ENCODE data around the gene RAB31.

RAB31 gene

DNA sequence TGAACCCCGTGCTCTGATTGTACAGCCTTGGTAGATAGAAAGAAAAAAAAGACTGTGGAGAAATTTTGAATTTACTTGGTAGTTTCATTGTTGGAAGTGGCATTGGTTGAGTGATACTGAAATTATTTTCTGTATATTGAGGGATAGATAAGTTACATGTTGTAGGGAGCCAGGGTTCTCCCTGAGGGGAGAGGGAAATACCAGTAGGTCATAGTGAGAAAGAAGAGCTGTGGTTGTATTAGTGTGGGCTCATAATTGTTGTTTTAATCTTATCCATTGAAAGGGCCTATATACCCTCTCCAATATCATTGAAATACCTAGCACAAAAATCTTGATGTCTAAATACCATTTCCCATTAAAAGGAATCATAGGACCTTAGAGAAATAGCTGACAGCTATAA lies 16.9 kb upstream of the RAB31 start:
- H3K36me3 ChIP-seq (ENCODE audit: control insufficient read depth in 2 of 2, insufficient read depth in 2 of 2, low read length in 2 of 2), result no peaks in the 10 kb centered on the region

GRCh38 chr18:9694174-9694573 lies 13.9 kb upstream of the RAB31 start:
- Histone ChIP-seq H3K9ac (ENCODE audit: low read depth in 1 of 2, low read length in 2 of 2) (no peak overlapping the region), H3K27me3 (ENCODE audit: control insufficient read depth in 2 of 2, insufficient read depth in 2 of 2, low read length in 2 of 2) (no peaks in the 10 kb centered on the region), H3K4me3 (ENCODE audit: low read length in 2 of 2) (no peak overlapping the region), H3K36me3 (ENCODE audit: control insufficient read depth in 2 of 2, insufficient read depth in 2 of 2, low read length in 2 of 2) (no peaks in the 10 kb centered on the region), H3K4me1 (ENCODE audit: control insufficient read depth in 2 of 2, insufficient read depth in 2 of 2, low read length in 2 of 2) (no peaks in the 10 kb centered on the region), H3K27ac (ENCODE audit: low read depth in 2 of 2, low read length in 2 of 2) (no peak overlapping the region), H3K9me3 (ENCODE audit: control insufficient read depth in 2 of 2, low read length in 2 of 2) (no peaks in the 10 kb centered on the region)

More for the DNA sequence above, 16.9 kb upstream of the RAB31 start:
- Histone ChIP-seq H3K4me3 (ENCODE audit: low read length in 2 of 2) (no peak overlapping the region), H3K9me3 (ENCODE audit: control insufficient read depth in 2 of 2, low read length in 2 of 2) (no peaks in the 10 kb centered on the region), H3K4me1 (ENCODE audit: control insufficient read depth in 2 of 2, insufficient read depth in 2 of 2, low read length in 2 of 2) (no peaks in the 10 kb centered on the region), H3K27me3 (ENCODE audit: control insufficient read depth in 2 of 2, insufficient read depth in 2 of 2, low read length in 2 of 2) (no peaks in the 10 kb centered on the region), H3K27ac (ENCODE audit: low read depth in 2 of 2, low read length in 2 of 2) (no peak overlapping the region), H3K9ac (ENCODE audit: low read depth in 1 of 2, low read length in 2 of 2) (no peak overlapping the region)

- Histone ChIP-seq H3K9ac (ENCODE audit: low read depth in 1 of 2, low read length in 2 of 2) (no peak overlapping the region), H3K27ac (ENCODE audit: low read depth in 2 of 2, low read length in 2 of 2) (no peak overlapping the region), H3K4me3 (ENCODE audit: low read length in 2 of 2) (no peak overlapping the region), H3K9me3 (ENCODE audit: control insufficient read depth in 2 of 2, low read length in 2 of 2) (no peaks in the 10 kb centered on the region), H3K27me3 (ENCODE audit: control insufficient read depth in 2 of 2, insufficient read depth in 2 of 2, low read length in 2 of 2) (no peaks in the 10 kb centered on the region), H3K36me3 (ENCODE audit: control insufficient read depth in 2 of 2, insufficient read depth in 2 of 2, low read length in 2 of 2) (no peaks in the 10 kb centered on the region), H3K4me1 (ENCODE audit: control insufficient read depth in 2 of 2, insufficient read depth in 2 of 2, low read length in 2 of 2) (no peaks in the 10 kb centered on the region)
Observed at GRCh38 chr18:9694952-9695495, 13.1 kb upstream of the RAB31 start.

DNA sequence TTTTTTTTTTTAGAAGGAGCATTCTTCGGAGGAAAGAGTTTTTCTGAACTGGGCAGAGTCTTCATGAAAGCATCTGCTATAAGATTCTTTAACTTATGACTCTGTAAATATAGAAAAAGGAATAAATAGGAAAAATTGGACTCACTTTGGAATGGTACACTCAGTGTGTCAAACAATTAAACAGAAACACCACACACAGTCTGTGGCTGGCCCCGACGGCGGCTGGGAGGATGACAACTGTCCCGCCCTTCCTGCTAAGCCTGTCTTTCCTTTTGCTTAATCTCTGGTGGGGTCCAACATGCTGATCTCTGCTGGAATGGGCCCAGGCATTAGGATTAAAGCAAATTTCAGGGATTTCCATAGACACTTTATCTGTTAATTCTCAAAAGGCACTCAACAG lies 12.5 kb upstream of the RAB31 start:
- H3K9me3 ChIP-seq (ENCODE audit: control insufficient read depth in 2 of 2, low read length in 2 of 2), result no peaks in the 10 kb centered on the region
- H3K36me3 ChIP-seq (ENCODE audit: control insufficient read depth in 2 of 2, insufficient read depth in 2 of 2, low read length in 2 of 2), result no peaks in the 10 kb centered on the region
- H3K27me3 ChIP-seq (ENCODE audit: control insufficient read depth in 2 of 2, insufficient read depth in 2 of 2, low read length in 2 of 2), result no peaks in the 10 kb centered on the region
- no peak overlapping the region for H3K4me3 ChIP-seq (ENCODE audit: low read length in 2 of 2)
- H3K27ac ChIP-seq (ENCODE audit: low read depth in 2 of 2, low read length in 2 of 2), result no peak overlapping the region
- no peaks in the 10 kb centered on the region for H3K4me1 ChIP-seq (ENCODE audit: control insufficient read depth in 2 of 2, insufficient read depth in 2 of 2, low read length in 2 of 2)
- H3K9ac ChIP-seq (ENCODE audit: low read depth in 1 of 2, low read length in 2 of 2), result no peak overlapping the region

DNA sequence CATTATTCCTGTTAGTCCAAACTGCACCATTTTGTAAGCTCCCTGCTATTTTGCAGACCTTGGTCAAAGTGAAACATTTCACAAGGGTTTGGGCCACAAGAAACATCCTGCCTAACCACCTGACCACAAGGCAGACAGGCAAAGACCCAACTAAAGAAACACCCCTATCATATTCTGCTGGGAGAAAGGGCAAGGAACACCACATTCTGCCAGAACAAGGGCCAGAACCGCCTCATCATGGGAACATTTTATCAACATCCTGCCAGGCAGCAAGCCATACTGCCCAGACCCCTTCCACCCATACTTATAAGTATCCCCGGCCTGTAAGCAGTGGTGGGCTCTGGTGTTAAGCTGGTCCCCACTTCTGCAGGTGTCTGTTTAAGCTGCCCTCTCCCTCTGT lies 12.0 kb upstream of the RAB31 start:
- Histone ChIP-seq H3K36me3 (ENCODE audit: control insufficient read depth in 2 of 2, insufficient read depth in 2 of 2, low read length in 2 of 2) (no peaks in the 10 kb centered on the region), H3K27ac (ENCODE audit: low read depth in 2 of 2, low read length in 2 of 2) (no peak overlapping the region), H3K9ac (ENCODE audit: low read depth in 1 of 2, low read length in 2 of 2) (no peak overlapping the region), H3K4me1 (ENCODE audit: control insufficient read depth in 2 of 2, insufficient read depth in 2 of 2, low read length in 2 of 2) (no peaks in the 10 kb centered on the region), H3K4me3 (ENCODE audit: low read length in 2 of 2) (no peak overlapping the region), H3K27me3 (ENCODE audit: control insufficient read depth in 2 of 2, insufficient read depth in 2 of 2, low read length in 2 of 2) (no peaks in the 10 kb centered on the region), H3K9me3 (ENCODE audit: control insufficient read depth in 2 of 2, low read length in 2 of 2) (no peaks in the 10 kb centered on the region)

DNA sequence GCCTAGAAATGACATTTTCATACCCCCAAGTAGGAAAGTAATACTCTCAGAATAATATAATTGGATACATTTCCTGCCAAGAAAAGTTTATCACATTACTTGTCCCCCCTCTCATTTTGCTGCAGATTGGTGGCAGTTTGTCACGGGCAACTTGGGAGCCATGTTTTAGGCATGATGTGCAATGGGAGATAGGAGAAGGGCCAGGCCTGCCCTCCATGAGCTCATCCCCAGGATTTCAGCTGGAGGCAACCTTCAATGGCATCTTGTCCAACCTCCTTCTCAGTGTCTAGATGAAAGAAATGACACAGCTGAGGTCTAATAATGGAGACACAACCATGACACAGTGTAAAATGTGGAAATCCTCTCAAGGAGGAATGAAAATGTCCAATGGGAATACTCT lies 11.4 kb upstream of the RAB31 start:
- H3K9ac ChIP-seq (ENCODE audit: low read depth in 1 of 2, low read length in 2 of 2), result no peak overlapping the region
- H3K9me3 ChIP-seq (ENCODE audit: control insufficient read depth in 2 of 2, low read length in 2 of 2), result no peaks in the 10 kb centered on the region
- H3K36me3 ChIP-seq (ENCODE audit: control insufficient read depth in 2 of 2, insufficient read depth in 2 of 2, low read length in 2 of 2), result no peaks in the 10 kb centered on the region
- H3K4me3 ChIP-seq (ENCODE audit: low read length in 2 of 2), result no peak overlapping the region
- H3K4me1 ChIP-seq (ENCODE audit: control insufficient read depth in 2 of 2, insufficient read depth in 2 of 2, low read length in 2 of 2), result no peaks in the 10 kb centered on the region
- no peaks in the 10 kb centered on the region for H3K27me3 ChIP-seq (ENCODE audit: control insufficient read depth in 2 of 2, insufficient read depth in 2 of 2, low read length in 2 of 2)
- no peak overlapping the region for H3K27ac ChIP-seq (ENCODE audit: low read depth in 2 of 2, low read length in 2 of 2)

GRCh38 chr18:9697121-9697520 lies 11.0 kb upstream of the RAB31 start:
- Histone ChIP-seq H3K9me3 (ENCODE audit: control insufficient read depth in 2 of 2, low read length in 2 of 2) (no peaks in the 10 kb centered on the region), H3K4me3 (ENCODE audit: low read length in 2 of 2) (no peak overlapping the region), H3K27ac (ENCODE audit: low read depth in 2 of 2, low read length in 2 of 2) (no peak overlapping the region), H3K27me3 (ENCODE audit: control insufficient read depth in 2 of 2, insufficient read depth in 2 of 2, low read length in 2 of 2) (no peaks in the 10 kb centered on the region), H3K4me1 (ENCODE audit: control insufficient read depth in 2 of 2, insufficient read depth in 2 of 2, low read length in 2 of 2) (no peaks in the 10 kb centered on the region), H3K9ac (ENCODE audit: low read depth in 1 of 2, low read length in 2 of 2) (no peak overlapping the region), H3K36me3 (ENCODE audit: control insufficient read depth in 2 of 2, insufficient read depth in 2 of 2, low read length in 2 of 2) (no peaks in the 10 kb centered on the region)

GRCh38 chr18:9698497-9698896 lies 9.6 kb upstream of the RAB31 start:
- Histone ChIP-seq H3K36me3 (ENCODE audit: control insufficient read depth in 2 of 2, insufficient read depth in 2 of 2, low read length in 2 of 2) (no peaks in the 10 kb centered on the region), H3K9ac (ENCODE audit: low read depth in 1 of 2, low read length in 2 of 2) (no peak overlapping the region), H3K4me1 (ENCODE audit: control insufficient read depth in 2 of 2, insufficient read depth in 2 of 2, low read length in 2 of 2) (no peaks in the 10 kb centered on the region), H3K27ac (ENCODE audit: low read depth in 2 of 2, low read length in 2 of 2) (no peak overlapping the region), H3K27me3 (ENCODE audit: control insufficient read depth in 2 of 2, insufficient read depth in 2 of 2, low read length in 2 of 2) (no peaks in the 10 kb centered on the region), H3K4me3 (ENCODE audit: low read length in 2 of 2) (no peak overlapping the region), H3K9me3 (ENCODE audit: control insufficient read depth in 2 of 2, low read length in 2 of 2) (no peaks in the 10 kb centered on the region)

GRCh38 chr18:9700261-9700796 lies 7.8 kb upstream of the RAB31 start:
- Histone ChIP-seq H3K27ac (ENCODE audit: low read depth in 2 of 2, low read length in 2 of 2) (no peak overlapping the region), H3K4me1 (ENCODE audit: control insufficient read depth in 2 of 2, insufficient read depth in 2 of 2, low read length in 2 of 2) (no peaks in the 10 kb centered on the region), H3K36me3 (ENCODE audit: control insufficient read depth in 2 of 2, insufficient read depth in 2 of 2, low read length in 2 of 2) (no peaks in the 10 kb centered on the region), H3K9ac (ENCODE audit: low read depth in 1 of 2, low read length in 2 of 2) (no peak overlapping the region), H3K9me3 (ENCODE audit: control insufficient read depth in 2 of 2, low read length in 2 of 2) (no peaks in the 10 kb centered on the region), H3K27me3 (ENCODE audit: control insufficient read depth in 2 of 2, insufficient read depth in 2 of 2, low read length in 2 of 2) (no peaks in the 10 kb centered on the region), H3K4me3 (ENCODE audit: low read length in 2 of 2) (no peak overlapping the region)

- Histone ChIP-seq H3K4me1 (ENCODE audit: control insufficient read depth in 2 of 2, insufficient read depth in 2 of 2, low read length in 2 of 2) (no peaks in the 10 kb centered on the region), H3K9me3 (ENCODE audit: control insufficient read depth in 2 of 2, low read length in 2 of 2) (no peaks in the 10 kb centered on the region), H3K36me3 (ENCODE audit: control insufficient read depth in 2 of 2, insufficient read depth in 2 of 2, low read length in 2 of 2) (no peaks in the 10 kb centered on the region), H3K27ac (ENCODE audit: low read depth in 2 of 2, low read length in 2 of 2) (no peak overlapping the region), H3K27me3 (ENCODE audit: control insufficient read depth in 2 of 2, insufficient read depth in 2 of 2, low read length in 2 of 2) (no peaks in the 10 kb centered on the region), H3K9ac (ENCODE audit: low read depth in 1 of 2, low read length in 2 of 2) (no peak overlapping the region), H3K4me3 (ENCODE audit: low read length in 2 of 2) (no peak overlapping the region)
Observed at GRCh38 chr18:9701609-9702349, 6.3 kb upstream of the RAB31 start.

Data from mucosa of rectum (tissue), 2 donors.